Activated effector memory CD4-positive, alpha-beta T cell treated with Interleukin-2 at 50 U/mL for 16 hours (primary cell): ENCODE measurements around the gene CHST14.

Experiments used
- DNase-seq: peaks from one replicate; pipeline ENCODE4 v3.0.0-alpha.2; 2020

CHST14 gene

GRCh38 chr15:40441565-40442531, 28.9 kb upstream of the CHST14 start:
- DNase-seq, result no peak

DNA sequence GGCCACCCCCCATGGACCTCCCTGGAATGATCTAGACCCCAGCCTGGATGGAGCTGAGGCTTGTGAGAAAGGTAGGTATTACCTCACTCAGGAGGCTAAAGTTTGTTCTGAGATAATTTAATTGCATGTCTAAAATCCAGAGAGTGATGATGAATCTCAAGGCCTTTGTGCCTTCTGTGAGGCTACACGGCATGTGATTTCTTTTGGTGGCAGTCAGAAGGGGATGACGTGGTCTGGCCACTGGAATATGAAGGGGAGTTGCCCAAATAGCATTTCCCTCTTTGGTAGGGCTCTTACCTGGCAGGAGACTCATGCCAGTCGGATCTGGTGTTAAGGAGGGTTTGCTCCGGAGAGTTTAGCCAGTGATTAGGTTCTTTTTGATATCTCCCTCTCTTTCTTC, 27.5 kb upstream of the CHST14 start:
- DNase-seq, result no peak

DNA sequence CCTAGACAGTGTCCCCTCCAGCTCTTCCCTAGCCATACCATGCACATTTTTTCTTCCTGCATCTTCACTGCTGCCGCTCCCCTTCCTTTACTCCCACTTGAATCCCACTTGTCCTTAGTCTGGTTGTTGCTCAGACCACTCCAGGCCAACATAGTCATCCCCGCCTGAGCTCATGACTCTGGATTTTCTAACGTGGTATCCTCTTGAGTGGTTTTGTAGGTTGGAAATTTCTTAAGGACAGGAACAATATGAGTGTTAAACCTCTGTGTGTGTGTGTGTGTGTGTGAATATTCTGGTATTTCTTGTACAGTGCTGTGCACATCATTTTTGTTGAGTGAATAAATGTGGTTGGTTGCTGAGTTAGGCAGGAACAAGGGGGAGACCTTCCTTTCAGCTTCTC, 26.9 kb upstream of the CHST14 start:
- no peak for DNase-seq

DNA sequence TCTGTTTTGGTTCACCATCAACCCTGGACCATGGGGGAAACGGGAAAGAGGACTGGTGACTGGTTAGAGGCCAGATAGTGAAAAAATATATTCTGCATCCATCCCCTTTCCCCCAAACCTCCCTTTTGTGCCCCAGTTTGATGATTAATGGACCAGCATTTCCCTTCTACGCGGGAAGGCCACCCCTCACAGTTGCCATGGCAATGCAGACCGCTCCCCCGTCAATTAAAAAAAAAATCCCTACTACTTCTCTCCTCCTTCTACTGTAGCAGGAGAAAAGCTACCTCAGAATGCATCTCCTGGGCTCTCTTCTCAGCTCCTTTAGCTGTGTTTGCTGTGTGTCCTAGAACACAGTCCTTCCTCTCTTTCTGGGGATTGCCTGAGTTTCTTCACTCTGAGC, 26.0 kb upstream of the CHST14 start:
- no peak for DNase-seq

DNA sequence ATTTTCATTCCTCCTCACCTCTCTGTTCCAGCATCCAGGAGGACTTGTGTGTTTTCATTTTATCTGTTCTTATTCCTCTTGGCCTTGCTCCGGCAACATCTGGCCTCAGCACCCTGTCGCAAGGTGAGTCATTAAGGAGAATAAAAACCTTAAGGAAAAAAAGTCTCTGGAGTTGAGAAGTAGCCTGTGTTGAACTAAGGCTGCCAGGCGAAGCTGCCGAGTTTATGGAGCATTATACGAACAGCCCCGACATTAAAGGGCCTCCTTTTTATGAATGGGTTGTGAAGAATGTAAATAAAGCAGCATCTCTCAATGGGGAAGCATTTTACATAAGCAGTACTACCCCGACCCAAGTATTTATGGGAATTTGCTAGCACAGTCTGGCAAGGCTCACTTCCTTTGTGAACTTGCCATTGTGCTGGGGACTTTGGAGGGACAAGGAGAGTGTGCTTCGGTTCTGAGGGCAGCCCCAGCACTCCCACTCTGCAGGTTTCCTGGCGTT, 25.3 kb upstream of the CHST14 start:
- DNase-seq, result no peak

- no peak for DNase-seq
Observed at GRCh38 chr15:40446144-40446543, 24.6 kb upstream of the CHST14 start.

- no peak for DNase-seq
Observed at GRCh38 chr15:40448354-40448753, 22.4 kb upstream of the CHST14 start.

- no peak for DNase-seq
Observed at GRCh38 chr15:40449275-40449674, 21.5 kb upstream of the CHST14 start.

- no peak for DNase-seq
Observed at GRCh38 chr15:40450047-40450446, 20.7 kb upstream of the CHST14 start.

DNA sequence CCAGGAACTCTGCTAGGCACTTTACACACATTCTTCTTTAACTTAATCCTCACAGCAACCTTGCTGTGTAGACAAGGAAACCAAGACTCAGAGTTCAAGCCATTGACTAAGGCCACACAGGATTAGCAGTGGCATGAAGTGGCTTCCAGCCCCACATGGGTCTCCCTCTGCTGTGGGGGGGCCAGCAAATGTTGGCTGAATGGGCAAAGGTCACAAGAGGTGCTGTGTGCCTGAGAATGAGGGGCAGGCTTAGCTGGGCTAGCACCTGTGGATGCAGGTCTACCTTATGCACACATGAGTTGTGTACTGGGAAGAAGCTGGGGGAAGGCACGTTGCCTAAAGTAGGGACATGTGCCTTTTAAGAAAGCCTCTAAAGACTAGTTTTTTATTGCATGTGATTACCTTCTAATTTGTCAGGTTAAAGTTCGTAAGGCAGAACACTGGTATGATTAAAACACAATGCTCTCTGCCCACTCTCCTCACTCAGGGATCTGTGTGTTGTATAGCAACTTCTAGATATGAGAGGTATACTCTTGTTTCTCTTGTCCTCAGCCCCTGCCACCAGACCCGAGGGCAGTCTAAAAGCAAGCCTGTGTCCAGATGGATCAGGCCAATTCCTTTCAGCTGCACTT, 19.1 kb upstream of the CHST14 start:
- no peak for DNase-seq

GRCh38 chr15:40452296-40453090, 18.3 kb upstream of the CHST14 start:
- no peak for DNase-seq

DNA sequence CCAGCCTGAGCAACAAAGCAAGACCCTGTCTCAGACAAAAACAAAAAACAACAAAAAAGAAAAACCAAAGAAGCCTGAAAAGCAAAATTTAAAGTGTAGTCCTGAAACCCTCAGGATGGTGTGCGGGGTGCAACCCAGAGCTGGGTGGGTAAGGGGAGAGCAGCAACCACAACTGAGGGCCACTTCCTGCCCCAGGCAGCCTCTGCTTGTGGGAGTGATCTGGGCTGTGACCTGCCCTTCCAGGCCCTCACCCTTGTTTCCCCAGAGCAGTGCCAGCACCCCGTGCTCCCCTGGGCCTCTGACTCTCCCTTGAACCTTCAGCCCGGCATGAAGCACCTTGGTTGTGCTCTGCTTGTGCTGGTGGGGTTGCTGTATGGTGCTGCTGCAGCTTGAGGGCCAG, 16.8 kb upstream of the CHST14 start:
- DNase-seq, result peak; percentile 33

DNA sequence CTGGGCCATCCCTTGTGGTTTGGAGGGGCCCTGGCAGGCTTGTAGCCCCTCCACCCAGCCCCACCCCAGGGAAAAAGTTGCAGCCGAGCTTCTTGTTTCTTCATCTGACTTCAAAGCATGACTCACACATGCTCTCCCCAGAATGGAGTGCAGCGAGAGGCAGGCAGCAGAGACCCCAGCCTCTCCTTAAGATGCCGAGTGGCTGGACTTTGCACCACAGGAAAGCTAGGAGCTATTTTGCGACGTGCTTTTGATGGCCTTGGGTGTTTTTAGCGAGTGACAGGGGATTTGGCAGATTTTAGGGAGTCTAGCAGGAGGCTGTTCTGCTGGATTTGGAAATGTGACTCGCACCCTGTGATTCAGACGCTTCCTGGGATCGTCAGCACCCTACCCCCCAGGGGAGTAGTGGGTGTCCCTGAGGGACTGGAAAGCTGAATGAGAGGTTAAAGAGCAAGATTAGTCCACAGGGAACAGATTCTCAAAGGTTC, 15.8 kb upstream of the CHST14 start:
- no peak for DNase-seq

DNA sequence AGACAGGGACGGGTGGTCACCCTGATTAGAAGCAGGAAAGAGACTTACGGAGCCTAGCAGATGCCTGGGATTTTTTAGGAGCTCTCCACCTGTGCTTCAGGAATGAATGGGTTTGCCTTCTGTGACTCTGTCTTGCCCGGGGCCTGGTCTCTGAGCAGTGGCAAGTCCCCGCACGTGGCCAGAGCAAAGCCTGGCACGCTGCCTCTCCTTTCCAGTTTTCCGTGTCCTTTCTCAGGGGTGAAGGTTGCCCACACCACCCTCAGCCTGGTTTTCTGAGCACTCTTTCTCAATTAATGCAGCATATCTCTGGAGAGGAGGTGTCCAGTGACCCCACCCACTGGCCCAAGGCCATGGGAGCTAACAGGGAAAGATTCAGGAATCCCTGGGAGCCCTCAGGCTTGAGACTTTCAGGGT, 14.5 kb upstream of the CHST14 start:
- no peak for DNase-seq

- no peak for DNase-seq
Observed at GRCh38 chr15:40456738-40457137, 14.0 kb upstream of the CHST14 start.

DNA sequence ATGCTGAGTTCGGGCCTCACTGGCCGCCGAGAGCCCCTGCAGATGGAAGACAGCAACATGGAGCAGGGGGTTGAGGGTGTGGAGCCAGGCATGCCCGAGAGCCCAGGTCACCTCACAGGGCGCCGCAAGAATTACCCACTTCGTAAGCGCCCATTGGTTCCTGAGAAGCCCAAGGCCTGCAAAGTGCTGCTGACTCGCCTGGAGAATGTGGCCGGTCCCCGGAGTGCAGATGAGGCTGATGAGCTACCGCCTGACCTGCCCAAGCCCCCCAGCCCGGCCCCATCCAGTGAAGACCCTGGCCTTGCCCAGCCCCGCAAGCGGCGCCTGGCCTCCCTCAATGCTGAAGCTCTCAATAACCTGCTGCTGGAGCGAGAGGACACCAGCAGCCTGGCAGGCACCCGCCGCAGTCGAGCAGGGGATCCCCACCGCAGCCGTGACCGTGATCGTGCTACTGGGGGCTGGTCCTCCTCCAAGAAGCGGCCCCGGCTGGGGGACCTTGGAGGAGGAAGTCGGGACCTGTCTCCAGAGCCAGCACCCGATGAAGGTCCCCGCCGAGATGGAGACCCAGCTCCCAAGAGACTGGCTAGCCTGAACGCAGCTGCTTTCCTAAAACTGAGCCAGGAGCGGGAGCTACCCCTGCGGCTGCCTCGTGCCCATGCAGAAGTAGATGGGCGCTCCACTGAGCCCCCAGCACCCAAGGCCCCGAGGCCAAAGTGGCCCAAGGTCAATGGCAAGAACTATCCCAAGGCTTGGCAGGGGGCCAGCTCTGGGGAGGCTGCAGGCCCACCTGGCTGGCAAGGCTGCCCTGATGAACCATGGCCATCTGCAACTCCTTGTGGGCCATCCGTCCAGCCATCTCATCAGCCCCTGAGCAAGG, 12.1 kb upstream of the CHST14 start:
- no peak for DNase-seq

- no peak for DNase-seq
Observed at GRCh38 chr15:40459391-40460015, 11.3 kb upstream of the CHST14 start.

DNA sequence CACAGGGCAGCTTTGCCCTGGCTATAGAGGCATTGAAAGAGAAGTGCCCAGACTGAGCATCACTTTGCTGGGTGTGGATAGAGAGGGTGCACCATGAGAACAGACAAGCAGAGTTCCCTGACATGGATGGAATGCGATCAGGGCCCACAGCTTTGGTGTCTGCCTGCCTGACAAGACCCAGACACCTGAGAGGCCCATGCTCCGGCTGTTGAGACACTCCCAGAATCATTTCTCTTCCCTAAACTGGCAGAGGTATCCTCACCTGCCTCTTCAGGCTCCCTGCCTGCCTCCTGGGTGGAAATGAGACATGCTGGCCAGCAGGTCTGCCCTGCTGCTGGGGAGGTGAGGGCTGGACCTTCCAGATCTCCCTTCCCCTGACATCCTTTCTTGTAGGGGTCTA, 10.4 kb upstream of the CHST14 start:
- no peak for DNase-seq

- no peak for DNase-seq
Observed at GRCh38 chr15:40461958-40462357, 8.8 kb upstream of the CHST14 start.

DNA sequence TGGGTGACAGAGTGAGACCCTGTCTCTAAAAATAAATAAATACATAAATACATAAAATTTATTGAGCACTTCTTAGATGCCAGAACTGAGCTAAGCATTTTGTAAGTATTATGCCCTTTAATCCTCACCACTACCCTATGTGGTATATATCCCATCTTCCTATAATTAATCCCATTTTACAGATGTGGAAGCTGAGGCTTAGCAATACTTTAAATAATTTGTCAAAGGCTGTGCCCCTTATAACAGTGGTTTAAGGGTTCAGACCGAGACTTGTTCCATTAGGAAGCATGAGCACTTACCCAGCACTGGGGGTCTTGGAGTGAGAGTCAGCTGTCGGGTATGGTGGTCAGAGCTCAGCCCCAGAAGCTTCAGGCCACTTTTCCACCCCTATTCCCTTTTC, 7.5 kb upstream of the CHST14 start:
- DNase-seq, result no peak

DNA sequence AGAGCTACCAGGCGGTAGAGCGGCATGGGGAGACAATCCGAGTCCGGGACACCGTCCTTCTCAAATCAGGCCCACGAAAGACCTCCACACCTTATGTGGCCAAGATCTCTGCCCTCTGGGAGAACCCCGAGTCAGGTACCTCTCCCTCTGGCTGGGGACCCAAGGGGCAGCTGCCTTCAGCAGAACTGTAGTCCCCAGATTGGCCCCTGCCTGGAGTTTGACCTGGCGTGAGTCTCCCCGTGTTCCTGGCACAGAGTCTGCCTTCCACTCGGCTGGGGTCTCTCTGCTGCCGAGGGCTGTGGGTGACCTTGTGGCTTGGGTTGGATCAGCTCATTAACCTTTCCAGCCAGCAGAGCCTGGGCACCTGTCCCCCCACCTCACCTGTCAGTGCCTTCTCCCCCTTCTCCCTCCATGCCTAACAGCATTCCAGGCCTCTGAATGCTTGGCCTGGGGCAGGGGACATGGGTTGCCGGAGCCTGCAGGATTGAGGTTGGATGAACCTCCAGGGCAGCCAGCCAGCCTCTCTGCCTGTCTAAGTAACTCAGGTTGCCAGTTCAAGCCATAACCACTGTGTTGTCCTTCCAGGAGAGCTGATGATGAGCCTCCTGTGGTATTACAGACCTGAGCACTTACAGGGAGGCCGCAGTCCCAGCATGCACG, 6.8 kb upstream of the CHST14 start:
- no peak for DNase-seq
